ENCODE data around the gene TLK1.
"Not testable (repeated sequence)": the region's sequence is repeated elsewhere in the genome, so short reads cannot be mapped to it uniquely, and the experiment has no call there.

TLK1 gene

GRCh38 chr2:171081649-171082111 is 79.0 kb downstream of the TLK1 start:
- DNase-seq (ENCODE audit: low spot score) = no peak

GRCh38 chr2:171080607-171081006 is 80.1 kb downstream of the TLK1 start:
- no peak for DNase-seq (ENCODE audit: low spot score)

DNA sequence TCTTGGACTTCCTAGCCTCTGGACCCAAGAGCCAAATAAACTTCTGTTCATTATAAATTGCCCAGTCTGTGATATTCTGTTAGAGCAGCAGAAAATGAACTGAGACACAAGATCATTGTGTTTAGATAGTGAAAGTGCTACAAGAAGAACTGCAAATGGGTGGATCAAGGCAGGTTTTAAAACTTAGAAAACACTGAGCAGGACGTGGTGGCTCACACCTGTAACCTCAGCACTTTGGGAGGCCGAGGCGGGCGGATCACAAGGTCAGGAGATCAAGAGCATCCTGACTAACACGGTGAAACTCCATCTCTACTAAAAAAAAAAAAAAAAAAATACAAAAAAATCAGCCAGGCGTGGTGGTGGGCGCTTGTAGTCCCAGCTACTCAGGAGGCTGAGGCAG is 84.3 kb downstream of the TLK1 start:
- DNase-seq (ENCODE audit: low spot score) = not testable (repeated sequence)

DNA sequence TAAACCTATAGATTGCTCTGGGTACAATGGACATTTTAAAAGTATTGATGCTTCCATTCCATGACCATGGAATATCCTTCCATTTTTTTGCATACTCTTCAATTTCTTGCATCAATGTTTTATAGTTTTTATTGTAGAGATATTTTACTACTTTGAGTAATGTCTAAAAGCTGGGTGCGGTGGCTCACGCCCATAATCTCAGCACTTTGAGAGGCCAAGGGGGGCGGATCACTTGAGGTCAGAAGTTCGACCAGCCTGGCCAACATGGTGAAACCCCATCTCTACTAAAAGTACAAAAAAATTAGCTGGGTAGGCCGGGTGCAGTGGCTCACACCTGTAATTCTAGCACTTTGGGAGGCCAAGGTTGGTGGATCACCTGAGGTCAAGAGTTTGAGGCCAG is 88.5 kb downstream of the TLK1 start:
- no peak for DNase-seq (ENCODE audit: low spot score)

GRCh38 chr2:171069286-171069956 is 91.3 kb downstream of the TLK1 start:
- no peak for DNase-seq (ENCODE audit: low spot score)

- DNase-seq (ENCODE audit: low spot score) = no peak
These were observed 94.6 kb downstream of the TLK1 start for GRCh38 chr2:171066110-171066509.

- no peak for DNase-seq (ENCODE audit: low spot score)
These were observed 103.1 kb downstream of the TLK1 start for GRCh38 chr2:171057575-171057974.

GRCh38 chr2:171056307-171056706 is 104.4 kb downstream of the TLK1 start:
- no peak for DNase-seq (ENCODE audit: low spot score)

DNA sequence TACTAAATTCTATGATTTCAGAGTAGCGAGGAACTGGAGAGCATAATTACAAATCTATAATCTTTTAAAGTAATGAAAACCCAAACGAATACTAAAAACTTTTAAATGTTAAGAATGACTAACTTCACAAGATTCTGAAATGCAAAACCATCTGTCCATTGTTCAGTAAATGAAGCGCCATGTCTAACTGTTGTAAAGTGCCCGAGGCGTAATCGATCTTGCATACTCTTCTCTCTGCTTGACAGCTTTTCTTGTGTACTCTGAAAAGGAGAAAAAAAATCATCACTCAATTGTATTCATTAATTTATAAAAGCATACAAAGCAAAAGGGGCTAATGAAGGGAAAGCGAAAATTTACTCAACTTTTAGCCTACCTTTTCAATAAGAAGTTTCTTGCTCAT is 111.0 kb downstream of the TLK1 start:
- DNase-seq (ENCODE audit: low spot score) = no peak

DNA sequence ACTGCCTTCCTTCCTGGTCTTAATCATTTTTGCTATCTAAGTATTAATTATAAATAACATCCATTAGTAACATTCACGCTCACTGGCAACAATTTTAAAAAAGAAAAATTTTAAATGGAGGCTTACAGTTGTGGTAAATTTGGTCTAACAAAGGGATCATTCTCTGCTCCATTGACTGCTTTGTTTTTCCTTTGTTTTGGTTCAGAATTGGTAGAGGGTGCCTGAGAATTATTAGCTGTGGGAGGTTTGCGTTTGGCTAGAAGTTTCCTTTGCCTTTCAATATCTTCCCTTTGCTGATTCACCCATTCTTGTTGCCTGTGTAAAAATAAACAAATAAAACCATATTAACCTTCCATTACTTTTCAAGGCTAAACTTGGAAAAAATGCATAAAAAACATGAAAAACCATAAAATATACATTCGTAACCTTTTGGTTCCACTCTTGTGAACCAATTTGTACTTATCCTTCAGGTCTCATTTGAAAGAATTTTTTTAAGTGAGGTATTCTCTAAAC is 114.6 kb downstream of the TLK1 start:
- DNase-seq (ENCODE audit: low spot score) = no peak

GRCh38 chr2:171044416-171044815 is 116.3 kb downstream of the TLK1 start:
- no peak for DNase-seq (ENCODE audit: low spot score)

DNA sequence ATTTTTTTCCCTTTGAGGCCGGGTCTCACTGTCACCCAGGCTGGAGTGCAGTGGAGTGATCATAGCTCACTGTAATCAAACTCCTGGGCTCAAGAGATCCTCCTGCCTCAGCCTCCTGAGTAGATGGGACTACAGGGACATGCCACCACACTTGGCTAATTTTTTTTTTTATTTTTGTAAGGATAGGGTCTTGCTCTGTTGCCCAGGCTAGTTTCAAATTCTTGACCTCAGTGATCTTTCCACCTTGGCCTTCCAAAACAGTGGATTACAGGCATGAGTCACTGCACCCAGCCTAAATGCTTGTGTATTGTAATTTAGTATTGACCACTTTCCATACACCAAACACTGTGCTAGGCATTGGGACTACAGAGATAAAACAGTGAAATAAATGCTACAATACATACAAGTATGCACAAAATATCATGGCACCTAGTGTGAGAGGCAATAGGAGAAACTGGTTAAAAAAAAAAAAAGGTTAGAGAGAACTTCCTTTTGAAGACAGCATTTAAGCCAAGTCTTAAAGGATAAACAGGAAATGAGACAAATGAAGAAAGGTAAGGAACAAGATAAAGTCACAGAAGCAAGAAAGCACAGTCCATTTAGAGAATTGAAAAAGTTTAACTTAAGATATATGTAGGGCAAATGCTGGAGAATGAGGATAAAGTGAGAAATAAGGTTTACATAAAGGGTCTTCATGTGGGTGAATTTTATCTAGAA is 118.3 kb downstream of the TLK1 start:
- no peak for DNase-seq (ENCODE audit: low spot score)

GRCh38 chr2:171036532-171036931 is 124.2 kb downstream of the TLK1 start:
- DNase-seq (ENCODE audit: low spot score) = no peak

DNA sequence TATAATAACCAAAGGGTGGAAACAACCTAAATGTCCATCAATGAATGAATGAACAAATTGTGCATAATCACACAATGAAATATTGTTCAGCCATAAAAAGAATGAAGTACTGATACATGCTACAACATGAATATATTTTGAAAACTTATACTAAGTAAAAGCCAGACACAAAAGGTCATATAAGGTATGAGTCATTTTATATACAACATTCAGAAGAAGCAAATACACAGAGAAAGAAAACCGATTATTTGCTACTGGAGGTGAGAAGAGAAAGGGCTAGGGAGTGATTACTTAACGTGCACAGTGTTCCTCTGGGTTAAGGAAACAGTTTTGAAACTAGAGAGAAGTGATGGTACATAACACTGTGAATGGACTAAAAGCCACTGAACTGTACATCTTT is 126.4 kb downstream of the TLK1 start:
- DNase-seq (ENCODE audit: low spot score) = no peak

- no peak for DNase-seq (ENCODE audit: low spot score)
These were observed 135.5 kb downstream of the TLK1 start for GRCh38 chr2:171025214-171025613.

GRCh38 chr2:171018522-171018921 is 142.2 kb downstream of the TLK1 start:
- no peak for DNase-seq (ENCODE audit: low spot score)

- no peak for DNase-seq (ENCODE audit: low spot score)
These were observed 144.6 kb downstream of the TLK1 start for GRCh38 chr2:171016125-171016524.

- DNase-seq (ENCODE audit: low spot score) = no peak
These were observed 146.8 kb downstream of the TLK1 start for GRCh38 chr2:171013851-171014250.

- DNase-seq (ENCODE audit: low spot score) = no peak
These were observed 151.3 kb downstream of the TLK1 start for GRCh38 chr2:171009386-171009785.

DNA sequence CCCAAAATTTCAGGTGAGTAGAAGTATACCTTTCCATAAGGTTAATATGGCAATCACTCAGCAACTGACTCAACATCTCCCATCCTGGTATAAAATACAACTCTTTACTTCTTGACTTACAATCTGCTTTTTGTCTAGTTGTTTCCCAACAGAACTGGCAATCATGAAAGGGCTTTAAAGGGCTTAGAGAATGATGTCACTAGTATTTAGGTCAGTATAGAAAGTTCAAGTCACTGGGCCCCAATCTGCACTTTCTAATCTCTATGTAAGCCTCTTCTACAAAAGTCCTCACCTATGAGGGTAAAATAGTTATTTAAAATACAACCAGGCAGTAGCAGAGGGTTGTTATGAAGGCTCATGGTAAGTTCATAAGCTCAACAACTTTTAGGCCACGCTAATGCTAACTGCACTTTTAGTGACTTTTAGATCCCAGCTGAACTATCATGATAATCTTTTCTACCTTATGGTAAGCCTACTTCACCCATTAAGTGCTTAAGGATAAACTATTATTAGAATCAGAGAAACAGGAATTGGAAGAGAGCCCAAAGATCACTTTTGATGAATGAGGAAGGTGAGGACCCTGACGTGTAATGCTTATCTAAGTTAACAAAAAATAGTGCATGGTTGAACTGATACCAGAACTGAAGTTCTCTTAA is 152.0 kb downstream of the TLK1 start:
- DNase-seq (ENCODE audit: low spot score) = no peak

GRCh38 chr2:171004833-171005232 is 155.9 kb downstream of the TLK1 start:
- DNase-seq (ENCODE audit: low spot score) = no peak

GRCh38 chr2:171004363-171004762 is 156.3 kb downstream of the TLK1 start:
- no peak for DNase-seq (ENCODE audit: low spot score)

GRCh38 chr2:170999654-171000053 is 161.0 kb downstream of the TLK1 start:
- no peak for DNase-seq (ENCODE audit: low spot score)
